DMS53 treated with DMSO at 0.1 percent for 48 hours (cell line): ENCODE measurements around the gene PRKACG.
"Not testable (repeated sequence)": the region's sequence is repeated elsewhere in the genome, so short reads cannot be mapped to it uniquely, and the experiment has no call there.

ENCODE experiments used
- DNase-seq: peaks from one replicate; lab custom pipeline; 2025; ENCODE audit not compliant: unreplicated experiment; lab: John Stamatoyannopoulos, UW

PRKACG gene

DNA sequence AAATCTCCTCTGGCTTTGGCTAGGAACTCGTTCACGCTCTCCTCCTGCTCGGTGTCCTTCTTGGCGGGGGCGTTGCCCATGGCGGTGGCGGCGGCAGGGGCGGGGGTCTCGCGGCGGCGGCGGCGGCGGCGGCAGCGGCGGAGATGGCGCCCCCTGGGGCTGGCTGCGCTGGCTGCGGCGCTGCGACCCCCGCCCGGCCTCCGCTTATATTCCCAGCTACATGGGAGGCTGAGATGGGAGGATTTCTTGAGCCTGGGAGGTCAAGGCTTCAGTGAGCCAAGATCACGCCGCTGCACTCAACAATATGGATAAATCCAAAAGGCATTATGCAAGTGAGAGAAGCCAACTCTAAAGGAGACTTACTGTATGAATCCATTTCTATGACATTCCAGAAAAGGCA is at the start of gene PRKACG:
PRKACG (minus strand) TSS at position 101 of the 400 bp plus-strand sequence; CDS start at position 80, 21 bp downstream.
- no peak for DNase-seq

GRCh38 chr9:69062195-69062594 is 48.3 kb upstream of the PRKACG start:
- no peak for DNase-seq

- no peak for DNase-seq
Observed at GRCh38 chr9:69060766-69061165, 46.9 kb upstream of the PRKACG start.

DNA sequence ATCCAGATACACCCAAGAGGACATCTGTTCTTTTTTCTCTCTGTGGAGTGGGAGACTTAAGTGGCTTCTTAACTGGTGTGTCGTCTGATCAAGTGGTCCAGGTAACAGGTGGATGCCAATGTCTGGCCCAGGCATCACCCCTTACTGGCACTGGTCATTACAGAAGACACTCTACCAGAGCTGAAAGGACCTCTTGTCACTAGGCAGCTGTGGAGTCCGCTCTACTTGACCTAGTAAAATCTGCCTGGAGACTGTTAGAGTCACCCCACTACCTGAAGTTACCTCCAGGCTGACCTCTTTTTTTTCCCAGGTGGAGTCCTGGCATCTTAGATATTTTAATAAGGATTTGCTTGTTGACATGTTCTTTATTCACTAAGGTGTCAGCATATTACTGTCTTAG is 44.2 kb upstream of the PRKACG start:
- no peak for DNase-seq

- no peak for DNase-seq
Observed at GRCh38 chr9:69056191-69056815, 42.4 kb upstream of the PRKACG start.

- DNase-seq: no peak
Observed at GRCh38 chr9:69054989-69055388, 41.1 kb upstream of the PRKACG start.

GRCh38 chr9:69050936-69051335 is 37.0 kb upstream of the PRKACG start:
- DNase-seq: not testable (repeated sequence)

DNA sequence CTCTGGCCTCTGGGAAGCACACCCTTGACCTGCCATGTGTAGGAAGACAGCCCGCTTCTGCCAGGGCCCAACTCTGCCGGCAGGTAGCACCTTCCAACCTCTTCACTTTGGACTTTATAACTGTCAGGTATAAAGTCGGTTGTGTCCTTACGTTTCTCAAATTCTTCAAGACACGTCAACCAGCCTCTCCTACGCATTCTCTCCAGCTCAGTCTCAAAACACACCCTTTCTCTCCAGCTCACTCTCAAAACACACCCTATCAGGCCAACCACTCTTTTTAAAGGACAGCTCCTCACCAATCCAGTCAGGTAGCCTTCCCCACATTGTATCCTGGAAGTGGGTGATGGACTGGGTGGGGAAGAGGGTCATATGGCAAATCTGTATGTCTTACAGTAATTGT is 35.2 kb upstream of the PRKACG start:
- DNase-seq: no peak

DNA sequence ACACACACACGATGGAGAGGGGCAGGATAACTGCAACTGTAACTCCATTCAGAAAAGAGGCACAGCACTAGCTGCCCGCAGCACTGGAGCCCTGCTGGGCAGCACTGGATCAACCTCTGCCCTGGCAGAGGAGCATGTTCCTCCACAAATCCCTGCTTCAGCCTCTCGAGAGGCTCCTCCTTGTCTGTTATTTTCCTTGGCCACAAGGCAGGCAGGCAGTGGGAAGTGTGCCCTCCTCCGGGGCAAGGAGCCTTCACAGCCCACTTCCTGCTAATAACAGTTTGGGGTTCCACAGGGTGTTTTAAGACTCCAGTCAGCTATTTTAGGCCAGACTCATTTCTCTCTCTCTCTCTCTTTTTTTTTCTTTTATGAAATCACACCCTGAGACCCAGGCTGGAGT is 33.5 kb upstream of the PRKACG start:
- DNase-seq: no peak

- DNase-seq: no peak
Observed at GRCh38 chr9:69046723-69047122, 32.8 kb upstream of the PRKACG start.

DNA sequence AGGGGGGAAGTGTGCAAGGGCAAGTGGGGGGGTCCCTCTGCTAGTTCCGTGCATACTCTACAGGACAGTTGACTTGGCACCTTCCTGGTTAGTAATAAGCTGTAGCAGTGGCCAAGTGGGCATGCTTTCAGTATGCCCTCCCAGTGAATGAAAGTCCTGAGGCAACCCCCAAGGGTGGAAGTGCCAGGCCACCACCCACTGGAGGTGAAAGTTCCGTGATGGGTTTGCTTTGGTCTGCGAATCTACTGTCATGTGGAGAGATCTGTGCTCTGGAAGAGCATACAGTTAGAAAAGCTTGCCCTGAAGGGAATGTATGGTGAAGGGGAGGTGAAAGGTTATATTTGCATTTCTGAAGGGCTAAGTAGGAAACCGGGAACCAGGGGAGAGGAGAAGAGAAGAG is 31.9 kb upstream of the PRKACG start:
- DNase-seq: no peak

DNA sequence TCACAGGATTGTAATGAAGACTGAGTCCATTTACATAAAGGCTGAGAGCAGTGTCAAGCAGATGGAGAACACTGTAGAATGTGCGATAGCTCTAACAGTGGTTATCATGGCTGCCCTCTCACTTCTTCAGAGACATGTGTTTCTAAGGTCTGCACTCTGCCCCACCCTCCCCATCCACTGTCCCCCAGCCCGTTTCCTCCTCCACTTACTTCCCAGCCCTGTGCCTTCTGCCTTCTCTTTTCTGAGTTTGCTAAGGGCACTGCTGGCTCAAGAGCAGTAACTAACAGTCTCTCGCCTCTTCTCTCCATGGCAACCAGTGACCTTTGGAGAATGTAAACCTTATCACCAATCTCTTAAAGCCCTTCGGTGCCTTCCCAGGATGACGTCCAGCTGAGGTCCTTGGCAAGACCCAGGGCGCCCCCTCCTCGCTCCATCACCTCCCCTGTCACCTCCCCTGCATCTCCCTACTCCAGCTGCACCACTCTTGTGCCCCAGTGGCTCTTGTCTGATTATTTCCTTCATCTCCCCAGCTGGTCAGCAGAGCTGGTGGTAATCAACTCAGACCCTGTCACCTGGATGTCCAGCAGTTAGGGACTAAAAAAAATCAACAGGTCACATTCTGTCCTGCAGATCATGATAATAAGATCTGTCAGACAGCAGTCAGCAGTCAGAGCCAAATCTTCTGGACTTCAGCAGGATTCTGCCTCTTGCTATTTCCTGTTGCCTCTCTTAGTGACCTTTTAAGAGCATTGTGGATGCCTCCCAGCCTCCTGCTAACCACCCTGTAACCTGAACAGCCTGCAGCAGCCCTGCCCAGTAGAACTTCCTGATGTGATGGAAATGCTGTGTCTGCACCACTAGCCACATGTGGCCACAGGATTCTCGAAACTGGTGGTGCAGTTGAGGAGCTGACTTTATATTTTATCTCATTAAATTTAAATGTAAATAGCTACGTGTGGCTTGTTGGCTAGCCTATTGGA is 30.6 kb upstream of the PRKACG start:
- no peak for DNase-seq

DNA sequence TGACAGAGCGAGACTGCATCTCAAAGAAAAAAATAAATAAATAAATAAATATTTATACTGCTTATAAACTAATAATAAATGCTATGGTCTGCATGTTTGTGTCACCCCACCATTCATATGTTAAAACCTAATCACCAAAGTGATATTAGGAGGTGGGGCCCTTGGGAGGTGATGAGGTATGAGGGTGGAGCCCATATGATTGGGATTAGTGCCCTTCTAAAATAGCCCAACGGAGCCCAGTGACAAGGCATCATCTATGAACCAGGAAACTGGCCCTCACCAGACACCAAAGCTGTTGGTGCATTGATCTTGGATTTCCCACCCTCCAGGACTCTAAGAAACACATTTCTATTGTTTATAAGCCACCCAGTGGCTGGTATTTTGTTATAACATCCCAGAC is 26.7 kb upstream of the PRKACG start:
- DNase-seq: no peak

- no peak for DNase-seq
Observed at GRCh38 chr9:69036799-69037198, 22.9 kb upstream of the PRKACG start.

DNA sequence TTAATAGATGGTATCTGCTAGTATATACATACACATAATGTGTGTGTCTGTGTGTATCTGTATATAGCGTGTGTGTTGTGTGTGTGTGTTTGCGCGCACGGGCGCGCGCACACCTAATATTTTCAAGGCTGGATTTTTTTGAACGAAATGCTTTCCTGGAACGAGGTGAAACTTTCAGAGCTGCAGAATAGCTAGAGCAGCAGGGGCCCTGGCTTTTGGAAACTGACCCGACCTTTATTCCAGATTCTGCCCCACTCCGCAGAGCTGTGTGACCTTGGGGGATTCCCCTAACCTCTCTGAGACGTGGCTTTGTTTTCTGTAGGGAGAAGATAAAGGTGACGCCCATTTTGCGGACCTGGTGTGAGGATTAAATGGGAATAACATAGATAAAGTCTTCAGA is 22.4 kb upstream of the PRKACG start:
- no peak for DNase-seq

- peak; percentile 34 for DNase-seq
Observed at GRCh38 chr9:69035438-69036308, 21.8 kb upstream of the PRKACG start, which contains the start of gene FXN. TSS of gene FXN (plus strand) at chr9:69035752. CDS start at chr9:69035783, 31 bp downstream.

DNA sequence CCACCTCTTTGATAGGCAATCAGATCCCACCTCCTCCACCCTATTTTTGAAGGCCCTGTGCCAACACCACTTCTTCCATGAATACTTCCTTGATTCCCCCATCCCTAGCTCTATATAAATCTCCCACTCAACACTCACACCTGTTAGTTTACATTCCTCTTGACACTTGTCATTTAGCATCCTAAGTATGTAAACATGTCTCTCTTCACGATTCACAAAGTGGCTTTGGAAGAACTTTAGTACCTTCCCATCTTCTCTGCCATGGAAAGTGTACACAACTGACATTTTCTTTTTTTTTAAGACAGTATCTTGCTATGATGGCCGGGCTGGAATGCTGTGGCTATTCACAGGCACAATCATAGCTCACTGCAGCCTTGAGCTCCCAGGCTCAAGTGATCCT is 20.2 kb upstream of the PRKACG start:
- DNase-seq: peak; percentile 11

- DNase-seq: no peak
Observed at GRCh38 chr9:69030851-69031645, 17.1 kb upstream of the PRKACG start.

GRCh38 chr9:69029535-69029934 is 15.6 kb upstream of the PRKACG start:
- no peak for DNase-seq

DNA sequence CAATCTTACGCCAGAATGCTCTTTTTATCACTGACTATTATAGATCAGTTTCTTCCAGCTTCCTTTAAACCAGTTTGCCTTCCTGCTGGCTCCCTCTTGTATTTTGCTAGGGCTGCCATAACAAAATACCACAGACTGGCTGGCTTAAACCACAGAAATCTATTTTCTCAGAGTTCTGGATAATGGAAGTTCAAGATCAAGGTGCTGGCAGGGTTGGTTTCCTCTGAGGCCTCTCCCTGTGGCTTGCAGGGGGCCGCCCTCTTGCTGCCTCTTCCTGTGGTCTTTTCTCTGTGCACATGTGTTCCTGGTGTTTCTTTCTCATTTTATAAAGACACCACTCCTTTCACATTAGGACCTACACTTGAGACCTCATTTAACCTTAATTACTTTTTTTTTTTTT is 14.8 kb upstream of the PRKACG start:
- no peak for DNase-seq
